Endothelial cell (in vitro differentiated cells): ENCODE results near the gene RRP12. TPM values are rescaled to one million over a fixed set of nuclear protein-coding genes. Genes with fewer than 3 reads are reported as not detected.

Experiments used
- DNase-seq: peaks from one replicate; pipeline ENCODE4 v3.0.0; 2021; ENCODE audit warnings: low spot score
- H3K27ac Mint-ChIP-seq: one replicate; pipeline ENCODE4 v1.8.0; 2021; ENCODE audit warnings: mixed read lengths, inconsistent platforms; ENCODE audit not compliant: unreplicated experiment
- H3K27me3 Mint-ChIP-seq: one replicate; pipeline ENCODE4 v1.8.0; 2021; ENCODE audit warnings: mild to moderate bottlenecking, moderate library complexity, mixed read lengths, inconsistent platforms; ENCODE audit not compliant: unreplicated experiment
- H3K36me3 Mint-ChIP-seq: one replicate; pipeline ENCODE4 v1.8.0; 2021; ENCODE audit warnings: mild to moderate bottlenecking, low read depth, mixed read lengths, inconsistent platforms; ENCODE audit not compliant: unreplicated experiment
- H3K4me1 Mint-ChIP-seq: one replicate; pipeline ENCODE4 v1.8.0; 2021; ENCODE audit warnings: mild to moderate bottlenecking, mixed read lengths, inconsistent platforms; ENCODE audit not compliant: unreplicated experiment
- H3K4me3 Mint-ChIP-seq: one replicate; pipeline ENCODE4 v1.8.0; 2021; ENCODE audit warnings: mild to moderate bottlenecking, mixed read lengths, inconsistent platforms; ENCODE audit not compliant: unreplicated experiment
- H3K9me3 Mint-ChIP-seq: one replicate; pipeline ENCODE4 v1.8.0; 2021; ENCODE audit warnings: mixed read lengths, inconsistent platforms; ENCODE audit not compliant: unreplicated experiment
- total RNA-seq: library from RNA; stranded (reverse); fragmentation: NEBNext Ultra II Directional; extraction: Animal tissue kit (Norgen Biotek cat#: 25700); gene quantifications from one replicate; pipeline ENCODE4 v1.2.1, GENCODE V29; 2021; ENCODE audit not compliant: unreplicated experiment
- TF ChIP-seq, protein P1 (sequence below): fragments of 200-600 bp; sonication (generic); IDR thresholded peaks from one replicate; pipeline ENCODE4 v1.5.0; 2021; ENCODE audit warnings: antibody characterized with exemption; ENCODE audit not compliant: unreplicated experiment

RRP12 gene
- total RNA-seq, 1 donor from 2014 or later: 19.5 TPM

DNA sequence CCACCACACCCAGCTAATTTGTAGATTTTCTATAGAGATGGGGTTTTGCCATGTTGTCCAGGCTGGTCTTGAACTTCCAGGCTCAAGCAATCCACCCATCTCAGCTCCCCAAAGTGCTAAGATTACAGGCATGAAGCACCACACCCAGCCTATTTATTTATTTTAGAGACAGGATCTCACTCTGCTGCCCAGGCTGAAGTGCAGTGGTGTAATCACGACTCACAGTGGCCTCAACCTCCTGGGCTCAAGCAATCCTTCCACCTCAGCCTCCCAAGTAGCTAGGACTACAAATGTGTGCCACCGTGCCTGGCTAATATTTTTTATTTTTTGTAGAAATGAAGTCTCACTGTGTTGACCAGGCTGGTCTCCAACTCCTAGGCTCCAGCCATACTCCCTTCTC is 59.7 kb downstream of the RRP12 start:
- DNase-seq: no peak
- Mint-ChIP-seq H3K4me3 (no peak overlapping the region), H3K36me3 (no peaks in the 10 kb centered on the region), H3K27me3 (peaks cover 7% of the 10 kb centered on the region), H3K9me3 (no peaks in the 10 kb centered on the region), H3K27ac (no peak overlapping the region), H3K4me1 (peaks cover 13% of the 10 kb centered on the region)
- TF ChIP-seq, protein P1, sequence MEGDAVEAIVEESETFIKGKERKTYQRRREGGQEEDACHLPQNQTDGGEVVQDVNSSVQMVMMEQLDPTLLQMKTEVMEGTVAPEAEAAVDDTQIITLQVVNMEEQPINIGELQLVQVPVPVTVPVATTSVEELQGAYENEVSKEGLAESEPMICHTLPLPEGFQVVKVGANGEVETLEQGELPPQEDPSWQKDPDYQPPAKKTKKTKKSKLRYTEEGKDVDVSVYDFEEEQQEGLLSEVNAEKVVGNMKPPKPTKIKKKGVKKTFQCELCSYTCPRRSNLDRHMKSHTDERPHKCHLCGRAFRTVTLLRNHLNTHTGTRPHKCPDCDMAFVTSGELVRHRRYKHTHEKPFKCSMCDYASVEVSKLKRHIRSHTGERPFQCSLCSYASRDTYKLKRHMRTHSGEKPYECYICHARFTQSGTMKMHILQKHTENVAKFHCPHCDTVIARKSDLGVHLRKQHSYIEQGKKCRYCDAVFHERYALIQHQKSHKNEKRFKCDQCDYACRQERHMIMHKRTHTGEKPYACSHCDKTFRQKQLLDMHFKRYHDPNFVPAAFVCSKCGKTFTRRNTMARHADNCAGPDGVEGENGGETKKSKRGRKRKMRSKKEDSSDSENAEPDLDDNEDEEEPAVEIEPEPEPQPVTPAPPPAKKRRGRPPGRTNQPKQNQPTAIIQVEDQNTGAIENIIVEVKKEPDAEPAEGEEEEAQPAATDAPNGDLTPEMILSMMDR: no peak

DNA sequence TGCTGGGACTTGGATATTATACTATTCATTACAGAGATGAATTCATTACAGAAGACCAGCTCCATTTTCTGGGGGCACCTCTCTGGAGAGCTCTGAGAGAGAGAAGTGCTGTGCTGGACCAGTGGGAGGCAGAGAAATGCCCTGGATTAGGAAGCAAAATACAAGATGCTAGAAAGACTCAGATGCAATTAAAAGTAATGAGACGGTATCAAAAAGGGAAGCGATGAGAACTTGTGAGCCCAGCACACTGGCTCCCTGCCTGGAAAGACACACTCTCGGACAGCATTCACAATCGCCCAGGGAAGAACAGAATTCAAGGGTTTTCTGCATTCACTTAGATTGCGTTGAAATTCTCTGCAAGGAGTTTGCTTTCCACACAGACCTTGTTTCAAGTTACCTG is 63.1 kb downstream of the RRP12 start:
- H3K9me3 Mint-ChIP-seq: no peaks in the 10 kb centered on the region
- H3K36me3 Mint-ChIP-seq: peaks cover 5% of the 10 kb centered on the region
- no peak for DNase-seq
- peaks cover 22% of the 10 kb centered on the region for H3K4me1 Mint-ChIP-seq
- TF ChIP-seq, protein P1: no peak
- H3K27me3 Mint-ChIP-seq: peaks cover 5% of the 10 kb centered on the region
- H3K27ac Mint-ChIP-seq: no peak overlapping the region
- H3K4me3 Mint-ChIP-seq: no peak overlapping the region

DNA sequence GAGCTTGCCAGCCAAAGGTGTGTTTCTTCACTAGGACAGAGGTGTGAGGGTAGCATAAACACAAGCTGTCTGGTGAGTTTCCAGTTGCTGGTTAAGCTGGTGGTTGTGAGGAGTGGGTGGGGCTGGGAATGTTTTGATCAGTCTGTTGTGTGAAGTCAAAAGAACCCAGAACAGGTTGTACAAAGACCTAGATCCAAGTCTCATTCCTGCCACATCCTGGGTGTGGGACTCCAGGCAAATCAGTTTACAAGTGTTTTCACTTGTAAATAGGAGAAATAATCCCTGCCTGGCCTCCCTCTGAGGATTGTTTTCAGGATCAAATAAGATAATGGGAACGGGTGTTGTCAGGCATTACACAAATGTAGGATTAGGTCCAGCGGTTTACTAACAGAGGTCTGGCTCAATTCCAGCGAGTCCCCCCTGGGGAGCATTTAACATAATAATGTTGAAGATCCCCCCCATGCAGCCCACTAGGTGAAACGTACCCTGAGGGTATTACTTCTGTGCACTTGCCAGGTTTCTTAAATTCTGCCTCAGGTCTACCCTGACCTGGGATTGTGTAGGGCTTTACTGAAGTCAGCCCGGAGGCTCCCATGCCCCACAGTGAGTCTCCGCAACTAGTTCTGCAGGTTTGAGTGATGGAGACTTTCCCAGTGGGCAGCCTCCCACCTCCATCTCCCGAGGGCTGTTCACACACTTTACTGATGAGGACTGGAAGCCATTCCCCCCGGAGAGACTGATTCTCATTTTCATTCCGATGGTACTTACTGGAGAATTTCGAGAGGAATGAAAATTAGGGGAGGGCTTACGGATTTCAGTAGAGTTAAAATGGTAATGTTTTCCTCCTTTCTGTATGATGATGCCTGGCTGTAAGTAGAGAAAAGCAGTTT is 64.0 kb downstream of the RRP12 start:
- TF ChIP-seq, protein P1: no peak
- DNase-seq: no peak
- Mint-ChIP-seq H3K9me3 (no peaks in the 10 kb centered on the region), H3K4me3 (peak overlapping the region; percentile 69), H3K27me3 (peaks cover 8% of the 10 kb centered on the region), H3K36me3 (peaks cover 10% of the 10 kb centered on the region), H3K27ac (no peak overlapping the region), H3K4me1 (peaks cover 28% of the 10 kb centered on the region)

DNA sequence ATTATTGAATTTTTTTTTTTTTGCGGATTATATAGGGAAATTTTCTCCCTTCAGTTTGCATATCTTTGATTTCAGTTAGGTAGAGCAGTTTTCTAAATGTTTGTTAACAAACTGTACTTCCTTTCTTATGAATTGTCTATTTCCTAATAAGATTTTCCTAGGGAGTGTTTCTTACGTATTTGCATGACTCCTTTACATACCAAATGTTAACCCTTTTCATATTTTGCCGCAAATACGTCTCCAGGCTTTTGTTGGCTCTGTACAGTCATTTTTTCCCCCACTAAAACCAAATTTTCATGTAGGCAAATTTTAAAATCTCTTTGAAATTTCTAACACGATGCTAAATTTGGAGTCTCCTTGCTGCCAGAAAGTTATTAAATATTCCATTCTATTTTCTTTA is 64.7 kb downstream of the RRP12 start:
- no peak for DNase-seq
- Mint-ChIP-seq H3K9me3 (no peaks in the 10 kb centered on the region), H3K27me3 (peaks cover 11% of the 10 kb centered on the region), H3K4me3 (no peak overlapping the region), H3K36me3 (peaks cover 13% of the 10 kb centered on the region), H3K4me1 (peaks cover 32% of the 10 kb centered on the region), H3K27ac (no peak overlapping the region)
- TF ChIP-seq, protein P1: no peak

DNA sequence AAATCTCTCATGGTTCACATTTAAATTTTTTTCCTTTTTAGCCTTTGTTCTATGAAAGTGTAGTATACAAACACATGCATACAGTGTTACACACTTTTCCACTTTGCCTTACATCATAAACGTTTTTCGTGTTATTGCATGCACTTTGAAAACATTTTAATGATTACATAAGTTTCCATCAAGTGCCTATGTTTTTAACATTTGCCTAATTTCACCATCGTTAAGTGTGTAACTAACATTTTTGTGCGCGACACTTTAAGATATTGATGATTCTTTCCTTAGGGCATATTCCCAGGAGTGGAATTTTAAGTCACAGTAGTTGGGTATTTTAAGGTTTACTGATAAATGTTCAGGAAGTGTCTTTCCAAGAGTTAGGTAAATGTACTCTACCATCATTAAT is 65.1 kb downstream of the RRP12 start:
- no peaks in the 10 kb centered on the region for H3K9me3 Mint-ChIP-seq
- peak overlapping the region; percentile 71 for H3K27ac Mint-ChIP-seq
- peaks cover 14% of the 10 kb centered on the region for H3K27me3 Mint-ChIP-seq
- H3K4me1 Mint-ChIP-seq: peaks cover 35% of the 10 kb centered on the region
- no peak for DNase-seq
- peaks cover 13% of the 10 kb centered on the region for H3K36me3 Mint-ChIP-seq
- TF ChIP-seq, protein P1: no peak
- peak overlapping the region; percentile 69 for H3K4me3 Mint-ChIP-seq
